Measurements from ENCODE around the gene HOXA10.

Gene HOXA10

DNA sequence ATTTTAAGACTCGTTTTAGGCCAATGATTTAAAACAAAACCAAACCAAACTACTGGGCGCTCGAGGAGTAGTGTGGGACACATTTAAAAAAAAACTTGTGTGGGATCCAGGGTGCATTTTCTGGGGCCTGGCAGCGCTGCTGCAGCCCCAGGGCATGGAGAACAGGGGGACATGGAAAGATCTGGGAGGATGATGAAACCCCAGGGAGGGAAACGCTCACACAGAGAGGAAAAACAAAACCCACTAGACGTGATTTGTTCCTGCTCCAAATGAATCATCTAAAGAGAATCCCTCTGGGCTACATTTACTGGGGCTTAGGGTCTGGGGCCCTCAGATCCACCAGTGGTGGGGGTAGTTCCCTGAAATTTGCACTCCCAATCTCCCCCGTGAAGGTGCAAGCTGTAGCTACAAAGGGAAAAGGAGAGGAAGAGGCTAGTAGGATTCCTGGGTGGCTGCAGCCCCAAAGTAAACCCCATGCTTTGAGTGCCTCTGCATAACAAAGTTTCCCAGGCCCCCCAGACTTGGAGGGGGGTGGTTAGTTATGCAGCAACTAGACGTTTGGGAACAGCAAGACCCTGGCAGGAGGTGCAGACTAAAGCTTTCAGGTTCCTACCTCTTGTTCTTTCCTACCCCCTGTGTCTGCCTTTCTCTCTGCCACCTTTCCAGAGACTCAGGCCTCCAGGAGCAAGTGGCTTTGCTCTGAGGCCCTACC is 40.3 kb upstream of the HOXA10 start:
- TF ChIP-seq CTCF (IDR thresholded peaks at IDR 0.05; ENCODE audit: insufficient read depth, low read depth, low read length, missing control alignments), result no peak
- no peak overlapping the region for H3K4me3 ChIP-seq (ENCODE audit: low read length)
- no peak for DNase-seq (ENCODE audit: low read depth)

DNA sequence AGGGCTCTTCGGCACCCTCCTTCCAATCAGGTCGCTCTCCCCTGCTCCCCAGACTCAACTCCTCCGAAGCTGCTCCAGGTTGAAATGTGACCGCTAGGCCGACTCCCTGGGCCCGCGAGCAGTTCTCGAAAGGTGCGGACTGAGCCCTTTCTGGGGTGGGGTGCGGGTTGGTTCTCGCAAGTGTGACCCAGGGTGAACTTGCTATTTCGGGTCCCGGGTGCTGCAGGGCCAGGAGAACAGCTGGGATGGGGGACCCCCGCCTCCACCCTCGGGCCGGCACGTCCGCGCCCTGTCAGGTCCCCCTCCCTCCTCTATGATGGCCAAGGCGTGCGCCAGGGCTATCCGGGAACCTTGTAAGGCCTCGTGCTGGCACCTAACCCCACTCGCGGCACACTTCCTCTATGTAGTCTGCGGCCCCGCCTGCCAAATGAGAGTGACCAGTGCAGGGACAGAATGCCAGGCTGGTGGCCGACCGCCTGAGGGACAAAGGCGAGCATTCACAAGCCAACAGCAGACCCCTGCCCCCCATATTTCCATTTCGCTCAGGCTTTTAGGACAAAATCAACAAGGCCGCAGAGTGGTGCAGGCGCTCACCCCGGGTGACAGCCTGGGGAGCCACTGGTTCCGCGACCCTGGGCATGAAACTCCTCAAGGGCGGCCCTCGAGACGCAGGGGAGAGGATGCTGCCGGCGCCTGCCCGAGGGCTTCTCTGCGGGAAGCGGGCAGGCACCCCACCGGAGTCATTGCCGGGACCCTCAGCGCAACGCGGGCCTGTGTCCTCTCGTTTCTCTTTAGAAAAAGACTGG is 39.5 kb upstream of the HOXA10 start:
- no peak for DNase-seq (ENCODE audit: low read depth)
- no peak overlapping the region for H3K4me3 ChIP-seq (ENCODE audit: low read length)
- TF ChIP-seq CTCF (IDR thresholded peaks at IDR 0.05; ENCODE audit: insufficient read depth, low read depth, low read length, missing control alignments), result no peak

GRCh38 chr7:27212497-27213432 is 38.6 kb upstream of the HOXA10 start:
- no peak overlapping the region for H3K4me3 ChIP-seq (ENCODE audit: low read length)
- DNase-seq (ENCODE audit: low read depth), result no peak
- TF ChIP-seq CTCF (IDR thresholded peaks at IDR 0.05; ENCODE audit: insufficient read depth, low read depth, low read length, missing control alignments), result no peak

DNA sequence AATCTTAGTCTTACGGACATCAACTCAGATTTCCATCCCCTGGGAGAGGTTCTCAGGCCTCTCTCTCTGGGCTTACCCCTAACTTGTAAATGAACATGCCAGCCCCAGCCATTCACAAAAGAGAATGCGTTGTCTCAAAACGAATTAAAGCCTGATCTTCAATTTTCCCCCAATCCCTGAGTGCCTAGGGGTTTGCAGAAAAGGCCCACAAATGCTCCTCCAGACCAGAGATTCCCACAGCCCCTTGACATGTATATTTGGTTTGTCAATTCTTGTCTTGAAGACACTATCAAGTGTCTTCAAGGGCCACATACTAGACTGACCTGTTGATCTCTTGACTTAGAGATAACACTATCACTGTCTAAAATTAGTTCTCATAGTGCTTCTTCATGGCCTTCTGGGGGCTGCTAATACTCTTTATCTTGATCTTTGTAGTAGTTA is 37.7 kb upstream of the HOXA10 start:
- no peak for DNase-seq (ENCODE audit: low read depth)
- no peak for TF ChIP-seq CTCF (IDR thresholded peaks at IDR 0.05; ENCODE audit: insufficient read depth, low read depth, low read length, missing control alignments)

DNA sequence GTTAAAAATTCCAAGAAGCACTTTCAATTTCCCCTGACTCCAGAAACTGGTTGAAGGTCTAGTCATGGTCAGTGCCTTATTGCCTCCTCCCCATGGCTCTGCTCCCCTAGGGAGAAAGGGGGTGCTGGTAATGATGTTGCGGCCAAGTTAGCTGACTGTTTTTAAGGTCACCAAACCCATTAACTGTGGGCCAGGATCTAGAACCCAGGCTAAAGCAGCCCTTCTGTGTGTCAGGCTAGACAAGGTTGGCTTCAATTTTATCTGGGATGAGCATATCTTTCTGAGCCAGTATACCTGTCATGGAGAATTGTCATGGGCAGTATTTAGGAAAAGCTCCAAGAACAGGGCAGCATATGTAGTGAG is 36.9 kb upstream of the HOXA10 start:
- TF ChIP-seq CTCF (IDR thresholded peaks at IDR 0.05; ENCODE audit: insufficient read depth, low read depth, low read length, missing control alignments), result no peak
- DNase-seq (ENCODE audit: low read depth), result no peak
- H3K4me3 ChIP-seq (ENCODE audit: low read length), result no peak overlapping the region

More for the DNA sequence above, 37.7 kb upstream of the HOXA10 start:
- no peak overlapping the region for H3K4me3 ChIP-seq (ENCODE audit: low read length)

- TF ChIP-seq CTCF (IDR thresholded peaks at IDR 0.05; ENCODE audit: insufficient read depth, low read depth, low read length, missing control alignments), result peak; percentile 78
- peak overlapping the region; percentile 21 for H3K4me3 ChIP-seq (ENCODE audit: low read length)
- peak; percentile 55 for DNase-seq (ENCODE audit: low read depth)
Measured at GRCh38 chr7:27210441-27211083, 36.4 kb upstream of the HOXA10 start.
